GM12878 (cell line): ENCODE measurements around the gene CD79A. TPM values are rescaled to one million over a fixed set of nuclear protein-coding genes. Genes with fewer than 3 reads are reported as not detected.

Source experiments
- EGR1 ChIP-seq, 2 experiments: IDR thresholded peaks; 1 replicate in 1 of 2; 2 replicates in 1 of 2; pipeline ENCODE4 v1.6.1; 2011 to 2012; ENCODE audit warnings: low read depth in 2 of 2, low read length in 2 of 2, borderline replicate concordance in 1 of 2, mild to moderate bottlenecking in 1 of 2, moderate library complexity in 1 of 2
- HDAC6 ChIP-seq: fragments of 200-600 bp; sonication (generic); IDR thresholded peaks from one replicate; pipeline ENCODE4 v1.8.0; 2017; ENCODE audit warnings: antibody characterized with exemption; ENCODE audit not compliant: unreplicated experiment
- HDGF ChIP-seq: fragments of 450-650 bp; IDR thresholded peaks from 2 replicates; pipeline ENCODE4 v1.6.1; 2016; ENCODE audit warnings: antibody characterized with exemption
- IKZF1 ChIP-seq: fragments of 450-650 bp; conservative IDR thresholded peaks from 2 replicates; pipeline ENCODE4 v1.6.1; 2017; ENCODE audit warnings: antibody characterized with exemption, mild to moderate bottlenecking
- JUNB ChIP-seq: IDR thresholded peaks from 2 replicates; pipeline ENCODE4 v1.6.1; 2016; ENCODE audit warnings: antibody characterized with exemption, mild to moderate bottlenecking
- MEF2B ChIP-seq: fragments of 450-650 bp; IDR thresholded peaks from 2 replicates; pipeline ENCODE4 v1.6.1; 2018; ENCODE audit warnings: mild to moderate bottlenecking, moderate library complexity; ENCODE audit not compliant: partially characterized antibody, poor library complexity, severe bottlenecking
- NKRF ChIP-seq: fragments of 450-650 bp; conservative IDR thresholded peaks from 2 replicates; pipeline ENCODE4 v1.6.1; 2017; ENCODE audit warnings: mild to moderate bottlenecking, moderate library complexity
- NRF1 ChIP-seq: conservative IDR thresholded peaks from 2 replicates; pipeline ENCODE4 v1.6.1; 2011; ENCODE audit warnings: mild to moderate bottlenecking, low read depth, low read length, improper control_type of control experiment
- PAX5 ChIP-seq: IDR thresholded peaks from 2 replicates; pipeline ENCODE4 v1.6.1; 2011; ENCODE audit warnings: low read depth, low read length, borderline replicate concordance
- SMAD5 ChIP-seq: IDR thresholded peaks from 2 replicates; pipeline ENCODE4 v1.6.1; 2016; ENCODE audit warnings: antibody characterized with exemption, low read depth
- SMARCA5 ChIP-seq: fragments of 450-650 bp; IDR thresholded peaks from 2 replicates; pipeline ENCODE4 v1.6.1; 2017; ENCODE audit warnings: mild to moderate bottlenecking
- STAT1 ChIP-seq: fragments of 450-650 bp; conservative IDR thresholded peaks from 2 replicates; pipeline ENCODE4 v1.6.1; 2014; ENCODE audit warnings: antibody characterized with exemption, mild to moderate bottlenecking
- ZBED1 ChIP-seq: IDR thresholded peaks from 2 replicates; pipeline ENCODE4 v1.6.1; 2016; ENCODE audit warnings: borderline replicate concordance
- polyA plus RNA-seq, 11 experiments: library from polyadenylated mRNA; depleted of rRNA in 4 of 11; unstranded in 6 of 11; stranded (reverse) in 5 of 11; fragments of >200 nt; fragmentation: Nextera tagmentation in 4 of 11; fragmentation: Illumina TruSeq in 1 of 11; extraction: Ambion mirVana in 4 of 11; extraction: Trizol in 1 of 11; gene quantifications; 1 replicate in 1 of 11; 2 replicates in 10 of 11; pipeline versions ENCODE4 v1.2.1 to v1.2.3, GENCODE V29; 2011 to 2016; ENCODE audit warnings: inconsistent platforms in 2 of 11, missing spikeins in 2 of 11, low read depth in 1 of 11
- total RNA-seq, 4 experiments: library from RNA; depleted of rRNA in 3 of 4; stranded (reverse); fragments of >200 nt in 3 of 4; fragmentation: Illumina TruSeq in 1 of 4; extraction: Trizol in 1 of 4; gene quantifications; 2 replicates each; pipeline versions ENCODE4 v1.2.1 to v1.2.3, GENCODE V29; 2013 to 2021
- TF ChIP-seq, protein P1 (sequence below): fragments of 450-650 bp; formaldehyde crosslinking; IDR thresholded peaks from 2 replicates; pipeline ENCODE4 v1.4.0; 2020; ENCODE audit warnings: mild to moderate bottlenecking, moderate library complexity
- TF ChIP-seq, protein P2 (sequence below): fragments of 450-650 bp; IDR thresholded peaks from 2 replicates; pipeline ENCODE4 v1.6.1; 2017; ENCODE audit warnings: mild to moderate bottlenecking, low read depth, inconsistent platforms; ENCODE audit not compliant: poor library complexity, severe bottlenecking

CD79A gene
- total and polyA plus RNA-seq, 10 of the 15 experiments (the other 5 are each of a cell fraction or from before 2014, with no cell fraction given), result 38.8 to 414 (median 282) TPM

GRCh38 chr19:41882568-41883462 is 5.7 kb downstream of the CD79A start, which contains the start of gene ARHGEF1 (continued):
- TF ChIP-seq, protein P1, sequence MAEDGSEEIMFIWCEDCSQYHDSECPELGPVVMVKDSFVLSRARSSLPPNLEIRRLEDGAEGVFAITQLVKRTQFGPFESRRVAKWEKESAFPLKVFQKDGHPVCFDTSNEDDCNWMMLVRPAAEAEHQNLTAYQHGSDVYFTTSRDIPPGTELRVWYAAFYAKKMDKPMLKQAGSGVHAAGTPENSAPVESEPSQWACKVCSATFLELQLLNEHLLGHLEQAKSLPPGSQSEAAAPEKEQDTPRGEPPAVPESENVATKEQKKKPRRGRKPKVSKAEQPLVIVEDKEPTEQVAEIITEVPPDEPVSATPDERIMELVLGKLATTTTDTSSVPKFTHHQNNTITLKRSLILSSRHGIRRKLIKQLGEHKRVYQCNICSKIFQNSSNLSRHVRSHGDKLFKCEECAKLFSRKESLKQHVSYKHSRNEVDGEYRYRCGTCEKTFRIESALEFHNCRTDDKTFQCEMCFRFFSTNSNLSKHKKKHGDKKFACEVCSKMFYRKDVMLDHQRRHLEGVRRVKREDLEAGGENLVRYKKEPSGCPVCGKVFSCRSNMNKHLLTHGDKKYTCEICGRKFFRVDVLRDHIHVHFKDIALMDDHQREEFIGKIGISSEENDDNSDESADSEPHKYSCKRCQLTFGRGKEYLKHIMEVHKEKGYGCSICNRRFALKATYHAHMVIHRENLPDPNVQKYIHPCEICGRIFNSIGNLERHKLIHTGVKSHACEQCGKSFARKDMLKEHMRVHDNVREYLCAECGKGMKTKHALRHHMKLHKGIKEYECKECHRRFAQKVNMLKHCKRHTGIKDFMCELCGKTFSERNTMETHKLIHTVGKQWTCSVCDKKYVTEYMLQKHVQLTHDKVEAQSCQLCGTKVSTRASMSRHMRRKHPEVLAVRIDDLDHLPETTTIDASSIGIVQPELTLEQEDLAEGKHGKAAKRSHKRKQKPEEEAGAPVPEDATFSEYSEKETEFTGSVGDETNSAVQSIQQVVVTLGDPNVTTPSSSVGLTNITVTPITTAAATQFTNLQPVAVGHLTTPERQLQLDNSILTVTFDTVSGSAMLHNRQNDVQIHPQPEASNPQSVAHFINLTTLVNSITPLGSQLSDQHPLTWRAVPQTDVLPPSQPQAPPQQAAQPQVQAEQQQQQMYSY (CRISPR knock-in tag), result 0 out of 2 replicates have a peak, but pooled peaks have one; percentile 43
- no peak for TF ChIP-seq MEF2B
- TF ChIP-seq, protein P2, sequence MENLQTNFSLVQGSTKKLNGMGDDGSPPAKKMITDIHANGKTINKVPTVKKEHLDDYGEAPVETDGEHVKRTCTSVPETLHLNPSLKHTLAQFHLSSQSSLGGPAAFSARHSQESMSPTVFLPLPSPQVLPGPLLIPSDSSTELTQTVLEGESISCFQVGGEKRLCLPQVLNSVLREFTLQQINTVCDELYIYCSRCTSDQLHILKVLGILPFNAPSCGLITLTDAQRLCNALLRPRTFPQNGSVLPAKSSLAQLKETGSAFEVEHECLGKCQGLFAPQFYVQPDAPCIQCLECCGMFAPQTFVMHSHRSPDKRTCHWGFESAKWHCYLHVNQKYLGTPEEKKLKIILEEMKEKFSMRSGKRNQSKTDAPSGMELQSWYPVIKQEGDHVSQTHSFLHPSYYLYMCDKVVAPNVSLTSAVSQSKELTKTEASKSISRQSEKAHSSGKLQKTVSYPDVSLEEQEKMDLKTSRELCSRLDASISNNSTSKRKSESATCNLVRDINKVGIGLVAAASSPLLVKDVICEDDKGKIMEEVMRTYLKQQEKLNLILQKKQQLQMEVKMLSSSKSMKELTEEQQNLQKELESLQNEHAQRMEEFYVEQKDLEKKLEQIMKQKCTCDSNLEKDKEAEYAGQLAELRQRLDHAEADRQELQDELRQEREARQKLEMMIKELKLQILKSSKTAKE, result no peak
- TF ChIP-seq JUNB, result no peak
- 0 out of 2 replicates have a peak, but pooled peaks have one; percentile 42 for TF ChIP-seq STAT1
- TF ChIP-seq IKZF1, result peak; percentile 80
- no peak for TF ChIP-seq SMARCA5
- peak; percentile 86 for TF ChIP-seq HDAC6
- TF ChIP-seq ZBED1, result 0 out of 2 replicates have a peak, but pooled peaks have one; percentile 45
- TF ChIP-seq EGR1 (IDR thresholded peaks at IDR 0.05; ENCODE audit: borderline replicate concordance in 1 of 2, low read depth in 2 of 2, low read length in 2 of 2), result peak in 1 of 2 experiments; percentile 65; a peak in 1 of 3 replicates
- no peak for TF ChIP-seq PAX5
- TF ChIP-seq SMAD5, result peak; percentile 40
- 0 out of 2 replicates have a peak, but pooled peaks have one; percentile 49 for TF ChIP-seq NKRF
- peak; percentile 99 for TF ChIP-seq HDGF
- TF ChIP-seq NRF1, result no peak
